ENCODE measurements around the gene PLEKHB1.
"Not testable (repeated sequence)": the region's sequence is repeated elsewhere in the genome, so short reads cannot be mapped to it uniquely, and the experiment has no call there.

Gene PLEKHB1

DNA sequence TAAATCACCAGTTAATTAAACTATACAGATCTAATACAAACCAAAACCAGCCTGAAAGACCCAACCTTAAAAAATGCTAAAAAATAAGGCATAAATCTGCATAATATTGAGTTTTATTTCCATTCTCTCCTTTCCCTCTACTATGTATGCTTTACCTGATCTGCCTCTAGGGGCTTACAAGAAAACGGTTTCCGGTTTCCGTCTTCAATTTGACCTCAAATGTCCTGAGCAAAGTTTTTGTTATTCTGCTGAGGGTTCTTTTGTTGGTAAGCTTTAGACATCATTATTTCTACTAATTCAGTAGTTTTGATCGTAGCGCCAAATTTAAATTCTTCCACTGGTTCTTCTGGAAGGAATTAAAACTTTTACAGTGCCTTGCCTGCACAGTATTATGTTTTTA lies 30.2 kb downstream of the PLEKHB1 start:
- DNase-seq (ENCODE audit: low read depth), result not testable (repeated sequence)

DNA sequence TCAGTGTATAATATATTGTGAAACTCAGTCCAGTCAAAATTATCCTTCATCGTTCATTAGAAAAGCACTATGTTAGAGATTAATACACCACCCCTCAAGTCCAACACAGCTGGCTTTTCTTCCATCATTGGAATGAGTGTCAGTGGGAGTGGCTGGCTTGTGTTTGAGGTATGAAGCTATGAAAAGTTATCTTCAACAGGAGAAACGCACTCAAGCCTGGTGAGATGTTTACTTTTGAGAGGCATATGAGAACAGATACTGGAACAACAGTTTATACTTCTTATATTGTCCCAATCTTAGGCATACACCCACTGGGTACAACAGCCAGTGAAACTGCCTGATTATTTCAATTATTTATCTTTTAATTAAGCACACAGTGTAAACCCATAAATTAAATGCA lies 34.3 kb downstream of the PLEKHB1 start:
- DNase-seq (ENCODE audit: low read depth), result no peak

DNA sequence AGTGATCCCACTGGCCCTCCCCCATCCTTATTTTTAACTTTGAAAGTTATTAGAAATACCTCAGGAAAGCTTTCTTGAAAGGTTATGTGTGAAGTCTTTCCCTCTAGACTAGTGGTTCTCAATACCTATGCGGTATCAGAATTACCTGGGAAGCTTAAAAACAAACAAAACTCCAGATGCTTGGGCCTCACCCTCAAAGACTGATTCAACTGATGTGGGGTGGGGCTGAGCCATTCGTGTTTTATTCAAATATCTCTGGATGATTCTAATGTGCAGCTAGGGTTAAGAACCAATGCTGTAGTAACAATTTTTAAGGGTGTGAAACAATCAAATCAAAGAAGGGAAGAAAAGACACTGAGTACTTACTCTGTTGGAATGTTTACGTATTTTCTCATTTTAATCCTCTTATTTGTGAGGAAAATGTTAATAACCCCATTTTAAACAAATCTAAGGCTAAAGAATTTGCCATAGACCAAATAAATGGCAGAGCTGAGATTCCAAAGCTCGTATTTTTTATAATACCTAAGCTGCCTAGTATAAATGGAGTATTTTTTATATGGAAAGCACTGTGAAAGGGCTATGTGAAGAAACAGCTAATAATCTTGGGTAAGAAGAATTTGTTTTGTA lies 47.6 kb downstream of the PLEKHB1 start:
- DNase-seq (ENCODE audit: low read depth), result no peak

DNA sequence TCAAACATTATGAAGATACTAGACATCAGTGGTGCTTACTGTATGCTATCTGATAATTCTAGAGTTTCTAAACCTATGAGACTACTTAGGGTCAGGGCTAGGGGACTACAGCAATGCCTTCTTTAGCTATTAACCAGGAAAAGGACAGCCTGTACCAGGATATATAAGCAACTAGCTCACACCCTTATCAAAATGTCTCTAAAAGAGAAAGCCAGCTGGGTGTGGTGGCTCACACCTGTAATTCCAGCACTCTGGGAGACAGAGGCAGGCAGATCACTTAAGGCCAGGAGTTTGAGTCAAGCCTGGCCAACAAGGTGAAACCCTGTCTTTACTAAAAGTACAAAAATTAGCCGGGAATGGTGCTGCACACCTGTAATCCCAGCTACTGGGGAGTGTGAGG lies 58.7 kb downstream of the PLEKHB1 start:
- DNase-seq (ENCODE audit: low read depth), result no peak

DNA sequence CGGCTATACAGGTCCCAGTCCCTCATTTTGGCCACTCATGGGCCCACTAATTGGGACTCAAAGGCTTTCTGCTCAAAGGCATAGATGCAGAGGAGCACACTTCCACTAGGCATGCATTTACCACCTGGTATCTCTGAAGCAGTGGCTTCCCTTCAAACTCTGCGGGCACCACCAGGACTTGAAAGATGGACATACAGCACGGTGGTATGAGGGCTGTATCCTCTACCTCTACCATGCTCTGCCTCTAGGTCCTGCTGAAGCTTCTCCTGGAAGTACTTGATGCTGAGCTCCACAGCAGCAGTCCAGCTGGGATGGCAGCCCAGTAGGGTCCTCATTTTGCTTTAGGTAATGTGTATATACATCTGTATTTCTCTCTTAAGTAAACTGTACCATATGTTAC lies 64.6 kb downstream of the PLEKHB1 start:
- no peak for DNase-seq (ENCODE audit: low read depth)
